ENCODE measurements around the gene DPP10.

Gene DPP10

DNA sequence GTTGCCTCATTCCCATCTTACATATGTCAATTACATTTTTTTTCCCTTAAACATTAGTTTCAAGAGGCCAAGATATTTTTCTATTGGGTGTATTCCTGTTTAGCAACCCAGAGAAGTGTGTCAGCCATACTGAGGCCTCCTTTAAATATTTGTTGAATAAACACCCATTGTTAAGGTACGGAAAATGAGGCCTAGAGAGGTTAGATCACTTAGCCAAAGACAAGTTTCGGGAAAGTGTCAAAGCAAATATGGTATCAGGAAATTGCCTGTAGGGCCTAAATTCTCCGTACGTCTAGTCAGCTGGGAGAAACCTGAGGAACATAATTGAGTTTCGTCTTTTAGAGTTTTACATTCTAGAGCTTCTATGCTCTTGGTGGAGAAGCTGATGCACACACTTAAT is 1138.3 kb downstream of the DPP10 start:
- TF ChIP-seq CTCF (IDR thresholded peaks at IDR 0.05): no peak
- H3K9me3 ChIP-seq: no peaks in the 10 kb centered on the region

DNA sequence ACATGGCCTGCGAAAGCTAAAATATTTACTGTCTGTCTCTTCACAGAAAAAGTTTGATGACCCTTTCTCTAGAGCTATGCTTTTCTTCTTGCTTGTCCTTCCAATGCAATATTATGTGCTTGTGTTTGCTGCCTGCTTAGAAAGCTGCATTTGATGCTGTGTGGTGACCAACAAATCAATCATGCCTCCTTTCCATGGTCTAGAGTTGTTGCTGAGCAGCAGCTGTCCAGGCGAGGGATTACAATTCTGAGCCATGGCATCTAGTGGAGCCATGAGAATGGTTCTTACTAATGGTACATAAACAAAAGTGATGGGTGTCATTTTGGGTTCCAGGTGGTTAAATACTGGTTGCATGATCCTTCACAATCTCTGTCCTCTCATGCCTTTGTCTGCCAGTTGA is 1142.1 kb downstream of the DPP10 start:
- Histone ChIP-seq H3K36me3 (no peaks in the 10 kb centered on the region), H3K27ac (no peak overlapping the region), H3K4me1 (ENCODE audit: control insufficient read depth in 1 of 2, insufficient read depth in 1 of 2, low read depth in 1 of 2, low read length in 1 of 2) (no peaks in the 10 kb centered on the region), H3K4me3 (ENCODE audit: low read depth in 1 of 2, low read length in 1 of 2) (no peak overlapping the region), H3K27me3 (no peaks in the 10 kb centered on the region), H3K9me3 (no peaks in the 10 kb centered on the region)
- no peak for TF ChIP-seq CTCF (IDR thresholded peaks at IDR 0.05)

More for the DNA sequence above, 1138.3 kb downstream of the DPP10 start:
- Histone ChIP-seq H3K27me3 (no peaks in the 10 kb centered on the region), H3K27ac (no peak overlapping the region), H3K36me3 (no peaks in the 10 kb centered on the region), H3K4me3 (ENCODE audit: low read depth in 1 of 2, low read length in 1 of 2) (no peak overlapping the region), H3K4me1 (ENCODE audit: control insufficient read depth in 1 of 2, insufficient read depth in 1 of 2, low read depth in 1 of 2, low read length in 1 of 2) (no peaks in the 10 kb centered on the region)

- no peak overlapping the region for H3K4me3 ChIP-seq (ENCODE audit: low read depth in 1 of 2, low read length in 1 of 2)
- H3K36me3 ChIP-seq: no peaks in the 10 kb centered on the region
- no peaks in the 10 kb centered on the region for H3K4me1 ChIP-seq (ENCODE audit: control insufficient read depth in 1 of 2, insufficient read depth in 1 of 2, low read depth in 1 of 2, low read length in 1 of 2)
- no peak overlapping the region for H3K27ac ChIP-seq
- no peaks in the 10 kb centered on the region for H3K27me3 ChIP-seq
- no peak for TF ChIP-seq CTCF (IDR thresholded peaks at IDR 0.05)
- no peaks in the 10 kb centered on the region for H3K9me3 ChIP-seq
Measured at GRCh38 chr2:115596659-115597375, 1154.4 kb downstream of the DPP10 start.

DNA sequence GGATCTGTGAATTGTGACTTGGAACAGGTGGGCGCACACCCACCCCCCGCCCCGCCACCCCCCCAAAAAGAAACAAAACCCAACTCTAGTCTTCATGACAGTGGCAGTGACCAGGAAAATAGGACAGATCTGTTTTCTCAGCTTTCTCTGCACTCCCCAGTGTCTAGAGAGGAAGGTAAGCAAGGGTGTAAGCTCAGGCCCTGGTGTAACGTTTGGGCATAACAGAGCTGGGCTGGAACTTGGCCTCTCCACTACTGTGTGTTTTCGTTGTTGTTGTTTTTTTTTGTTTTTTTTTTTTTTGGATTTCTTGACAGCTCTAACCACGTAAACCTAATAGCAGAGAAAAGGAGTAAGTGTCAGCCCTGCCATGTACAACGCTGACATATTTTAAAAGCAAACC is 1160.8 kb downstream of the DPP10 start:
- no peak for TF ChIP-seq CTCF (IDR thresholded peaks at IDR 0.05)
- Histone ChIP-seq H3K36me3 (no peaks in the 10 kb centered on the region), H3K4me1 (ENCODE audit: control insufficient read depth in 1 of 2, insufficient read depth in 1 of 2, low read depth in 1 of 2, low read length in 1 of 2) (no peaks in the 10 kb centered on the region), H3K4me3 (ENCODE audit: low read depth in 1 of 2, low read length in 1 of 2) (no peak overlapping the region), H3K27me3 (no peaks in the 10 kb centered on the region), H3K9me3 (no peaks in the 10 kb centered on the region), H3K27ac (no peak overlapping the region)

GRCh38 chr2:115606350-115606749 is 1163.9 kb downstream of the DPP10 start:
- H3K4me3 ChIP-seq (ENCODE audit: low read depth in 1 of 2, low read length in 1 of 2): no peak overlapping the region
- H3K9me3 ChIP-seq: no peaks in the 10 kb centered on the region
- H3K27me3 ChIP-seq: no peaks in the 10 kb centered on the region
- TF ChIP-seq CTCF (IDR thresholded peaks at IDR 0.05): no peak
- no peaks in the 10 kb centered on the region for H3K36me3 ChIP-seq
- no peaks in the 10 kb centered on the region for H3K4me1 ChIP-seq (ENCODE audit: control insufficient read depth in 1 of 2, insufficient read depth in 1 of 2, low read depth in 1 of 2, low read length in 1 of 2)
- no peak overlapping the region for H3K27ac ChIP-seq

All from neutrophil (primary cell).